Astrocyte (in vitro differentiated cells and primary cell): ENCODE results near the gene MYLIP.

Experiments
- CTCF ChIP-seq: IDR thresholded peaks from 2 replicates; pipeline ENCODE4 v1.5.1; 2011; ENCODE audit warnings: low read depth, mild to moderate bottlenecking, inconsistent platforms, low read length, moderate library complexity; ENCODE audit not compliant: insufficient read depth
- EZH2 ChIP-seq: IDR thresholded peaks from 2 replicates; pipeline ENCODE4 v1.6.1; 2012; ENCODE audit warnings: mild to moderate bottlenecking, low read length, inconsistent platforms; ENCODE audit not compliant: insufficient read depth

GRCh38 chr6:16179970-16180431, 51.1 kb downstream of the MYLIP start:
- TF ChIP-seq CTCF (no peak), EZH2 (no peak)
